GM21360 (cell line): ENCODE data around the gene CTNND2.

ENCODE experiments used
- ATAC-seq: cut with Tn5 transposase; IDR thresholded peaks from one replicate; pipeline ENCODE4 v1.9.1; 2021; ENCODE audit warnings: mild to moderate bottlenecking, moderate library complexity; ENCODE audit not compliant: unreplicated experiment

The CTNND2 gene

DNA sequence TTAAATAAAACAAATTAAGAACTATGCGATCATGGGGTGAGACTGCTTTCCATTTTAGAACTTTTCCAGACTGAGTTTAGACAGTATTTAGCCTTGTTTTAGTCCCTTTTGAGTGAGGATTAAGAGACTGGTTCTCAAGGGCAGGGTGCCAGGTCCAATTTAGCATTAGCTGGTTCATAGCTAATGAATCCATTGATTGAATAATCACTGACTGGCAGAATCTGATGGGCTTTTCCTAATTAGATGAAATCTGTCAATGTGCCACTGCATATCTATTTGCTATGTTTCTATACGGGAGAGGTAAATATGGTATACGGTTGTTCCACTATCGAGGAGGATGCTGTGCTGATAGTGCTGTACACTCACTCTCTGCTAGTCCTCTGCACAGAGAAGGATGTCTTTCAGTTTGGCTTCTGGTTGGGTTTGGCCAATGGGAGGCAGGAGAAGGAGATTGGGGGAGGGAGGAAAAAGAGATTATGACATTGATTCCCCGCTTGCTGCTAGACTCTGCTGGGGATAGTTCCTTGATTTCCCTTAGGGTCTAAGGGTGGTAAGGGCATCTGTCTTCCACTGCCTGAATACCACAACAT, 496.6 kb downstream of the CTNND2 start:
- ATAC-seq = no peak

GRCh38 chr5:11400316-11400715, 503.9 kb downstream of the CTNND2 start:
- no peak for ATAC-seq

- ATAC-seq = no peak
Observed at GRCh38 chr5:11398728-11399127, 505.5 kb downstream of the CTNND2 start.

GRCh38 chr5:11397549-11397948, 506.7 kb downstream of the CTNND2 start:
- ATAC-seq = no peak

DNA sequence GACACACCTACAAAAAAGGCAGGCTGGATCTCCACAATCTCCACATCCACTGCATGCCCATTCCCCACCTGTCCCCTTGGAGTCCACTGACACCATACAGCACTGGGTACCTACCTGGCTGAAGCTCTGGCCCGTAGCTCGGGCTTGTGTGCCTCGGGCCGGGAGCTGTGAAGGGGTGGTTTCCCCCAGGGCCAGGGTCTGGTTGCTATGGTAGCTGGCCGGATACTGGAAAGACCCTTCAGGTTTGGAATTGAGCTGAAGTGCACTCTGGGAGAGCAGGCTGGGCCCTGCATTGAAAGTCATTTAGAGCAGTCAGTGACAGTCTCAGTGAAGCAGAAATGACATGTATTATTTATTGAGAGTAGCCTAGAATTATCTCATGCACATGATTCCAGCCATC, 507.3 kb downstream of the CTNND2 start:
- ATAC-seq = no peak

DNA sequence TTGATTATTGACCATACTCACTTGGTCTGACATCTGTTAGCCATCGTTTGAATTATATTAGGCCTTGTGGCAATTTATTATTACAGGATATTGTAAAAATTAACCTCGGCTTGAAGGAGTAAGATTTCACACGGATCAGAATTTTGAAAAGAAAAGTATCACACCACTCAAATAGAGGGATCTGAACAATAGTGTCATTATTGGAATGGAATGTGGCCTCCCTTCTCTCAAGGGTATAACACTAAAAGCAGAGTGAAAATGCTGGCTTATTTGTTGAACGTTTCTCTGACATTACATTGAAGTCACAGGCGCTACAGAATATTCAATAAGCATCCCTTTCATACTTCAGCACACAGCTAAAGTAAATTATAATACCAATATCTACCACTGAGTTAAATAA, 509.3 kb downstream of the CTNND2 start:
- no peak for ATAC-seq

- ATAC-seq = no peak
Observed at GRCh38 chr5:11390291-11390767, 513.9 kb downstream of the CTNND2 start.

DNA sequence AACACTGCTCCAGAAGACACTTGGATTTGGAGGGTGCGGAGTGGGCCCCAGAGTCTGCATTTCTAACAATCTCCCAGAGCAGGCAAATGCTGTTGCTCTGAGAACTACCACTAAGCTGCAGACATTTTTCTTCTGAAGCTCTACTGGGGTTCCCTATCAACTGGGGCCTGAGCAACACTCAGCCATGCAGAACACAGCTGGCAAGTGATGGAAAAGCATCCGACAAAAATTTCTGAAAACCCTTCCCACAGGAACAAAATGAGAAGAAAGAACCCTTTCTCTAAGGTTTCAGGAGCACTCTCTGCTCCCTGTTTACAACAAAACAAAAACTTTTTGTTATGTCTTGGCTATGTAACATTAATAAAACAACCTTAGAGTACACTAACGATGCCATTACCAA, 516.9 kb downstream of the CTNND2 start:
- ATAC-seq = no peak

DNA sequence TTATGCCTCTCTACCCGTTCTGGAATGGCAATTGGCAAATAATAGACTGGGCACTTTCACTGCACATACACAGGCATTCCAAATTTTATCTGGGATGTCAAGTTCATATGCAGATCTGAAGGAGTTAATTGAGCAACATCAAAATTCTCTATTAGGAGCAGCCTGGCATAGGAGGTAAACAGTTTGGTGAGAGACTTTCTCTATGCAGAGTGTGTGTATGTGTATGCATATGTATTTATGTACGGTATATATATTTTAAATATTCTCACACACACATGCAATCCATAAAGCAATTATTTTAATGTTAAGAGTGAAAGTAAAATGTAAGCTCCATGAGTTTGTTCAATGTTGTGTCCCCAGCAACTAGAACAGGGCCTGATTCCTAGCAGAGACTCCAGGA, 517.8 kb downstream of the CTNND2 start:
- ATAC-seq = no peak

- ATAC-seq = no peak
Observed at GRCh38 chr5:11385901-11386293, 518.3 kb downstream of the CTNND2 start.

- no peak for ATAC-seq
Observed at GRCh38 chr5:11385251-11385900, 518.9 kb downstream of the CTNND2 start.

- no peak for ATAC-seq
Observed at GRCh38 chr5:11384441-11385250, 519.6 kb downstream of the CTNND2 start.

DNA sequence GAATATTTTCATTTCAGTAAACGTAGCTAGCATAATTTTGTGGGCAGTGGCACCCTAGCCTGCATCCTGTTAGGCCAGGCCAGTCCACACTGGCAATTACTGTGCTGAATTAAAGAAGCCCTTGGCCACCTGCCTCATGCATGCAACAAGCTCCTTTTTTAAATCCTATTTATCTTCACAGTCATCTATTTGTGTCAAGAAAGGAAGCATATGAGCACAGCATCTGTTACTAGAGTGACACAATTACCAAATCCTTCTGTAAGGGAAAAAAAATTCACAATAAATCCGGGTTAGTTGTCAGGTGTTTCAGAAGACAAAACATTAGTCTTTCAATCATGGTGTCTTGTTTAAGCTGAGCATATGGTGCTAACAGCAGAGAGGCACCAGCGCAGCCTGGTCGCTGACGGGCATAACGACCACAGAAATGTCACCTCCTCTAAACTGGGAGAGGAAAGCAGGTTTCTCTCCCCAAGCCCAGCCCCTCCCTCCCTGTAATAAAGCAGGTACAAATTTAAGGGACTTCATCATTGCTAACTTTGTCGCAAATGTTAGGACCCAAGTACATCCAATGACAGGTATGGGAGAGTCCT, 520.6 kb downstream of the CTNND2 start:
- ATAC-seq = no peak

DNA sequence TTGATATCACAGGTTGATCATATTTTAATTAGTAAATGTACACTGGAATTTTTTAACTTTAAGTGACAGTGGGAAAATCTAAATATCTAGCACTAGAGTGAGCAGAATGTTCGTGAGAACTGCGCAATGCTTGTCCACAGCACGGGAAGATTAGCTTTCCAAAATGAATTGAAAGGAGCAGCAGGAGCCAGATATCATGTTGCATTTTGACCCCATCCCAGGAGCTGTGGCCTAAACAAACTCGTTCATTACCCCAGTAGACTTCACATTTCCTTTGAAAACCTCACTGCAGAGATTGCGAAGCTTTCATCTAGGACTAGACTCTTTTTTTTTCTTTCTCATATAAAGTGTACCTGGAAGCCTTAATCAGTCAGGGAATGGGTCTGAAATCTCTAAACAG, 525.8 kb downstream of the CTNND2 start:
- ATAC-seq = no peak

GRCh38 chr5:11377896-11378295, 526.4 kb downstream of the CTNND2 start:
- ATAC-seq = no peak

GRCh38 chr5:11372191-11372590, 532.1 kb downstream of the CTNND2 start:
- no peak for ATAC-seq

GRCh38 chr5:11371021-11371420, 533.2 kb downstream of the CTNND2 start:
- no peak for ATAC-seq

GRCh38 chr5:11364531-11364930, 539.7 kb downstream of the CTNND2 start:
- ATAC-seq = no peak

- ATAC-seq = no peak
Observed at GRCh38 chr5:11363631-11364178, 540.5 kb downstream of the CTNND2 start.

- ATAC-seq = no peak
Observed at GRCh38 chr5:11361768-11362167, 542.5 kb downstream of the CTNND2 start.

GRCh38 chr5:11357928-11358327, 546.3 kb downstream of the CTNND2 start:
- no peak for ATAC-seq
